SW 1271 (cell line): ENCODE results near the gene TLE1.
"Not testable (repeated sequence)": the region's sequence is repeated elsewhere in the genome, so short reads cannot be mapped to it uniquely, and the experiment has no call there.

Experiments used
- DNase-seq, 2 experiments: peaks; one replicate each; lab custom pipeline; 2025; lab: John Stamatoyannopoulos, UW

TLE1 gene

DNA sequence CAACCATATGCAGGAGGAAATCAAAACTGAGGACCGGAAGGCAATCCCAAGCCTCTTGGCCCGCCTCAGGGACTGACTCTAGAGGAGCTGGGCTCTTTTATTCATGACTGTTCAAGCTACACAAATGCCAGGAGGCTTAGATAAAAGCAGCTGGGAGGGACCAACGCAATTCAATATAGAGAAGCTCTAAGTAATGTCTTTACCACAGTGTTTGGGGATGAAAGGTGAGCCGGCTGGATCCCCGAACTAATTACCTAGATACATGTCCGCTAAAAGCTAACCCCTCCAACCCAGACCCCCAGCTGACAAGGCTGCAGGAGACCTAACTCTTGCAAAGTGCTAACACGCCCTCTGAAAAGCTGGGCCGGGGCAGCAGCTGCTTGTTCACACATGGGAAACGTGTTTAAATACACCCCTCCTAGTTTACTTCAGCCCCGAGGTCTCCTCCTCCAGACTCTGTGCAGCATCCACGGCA, 67.5 kb downstream of the TLE1 start:
- DNase-seq: no peak

DNA sequence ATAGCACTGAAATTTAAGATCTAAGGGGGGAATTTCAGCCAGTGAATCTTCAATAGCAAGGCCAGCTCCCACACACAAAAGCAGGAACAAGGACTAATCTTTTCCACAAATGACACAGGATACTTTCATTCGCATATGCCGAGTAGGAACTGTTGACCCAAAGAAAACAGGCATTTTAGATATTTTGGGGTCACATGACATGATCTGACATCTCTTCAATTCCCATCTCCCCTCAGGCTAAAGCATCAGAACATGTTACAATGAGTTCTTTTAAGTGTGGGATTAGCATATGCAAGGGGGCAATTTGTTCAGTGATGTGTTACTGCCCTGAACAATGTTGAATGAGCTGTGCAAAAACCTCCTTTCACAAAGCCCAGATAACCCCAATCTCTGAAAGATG, 68.2 kb downstream of the TLE1 start:
- no peak for DNase-seq

DNA sequence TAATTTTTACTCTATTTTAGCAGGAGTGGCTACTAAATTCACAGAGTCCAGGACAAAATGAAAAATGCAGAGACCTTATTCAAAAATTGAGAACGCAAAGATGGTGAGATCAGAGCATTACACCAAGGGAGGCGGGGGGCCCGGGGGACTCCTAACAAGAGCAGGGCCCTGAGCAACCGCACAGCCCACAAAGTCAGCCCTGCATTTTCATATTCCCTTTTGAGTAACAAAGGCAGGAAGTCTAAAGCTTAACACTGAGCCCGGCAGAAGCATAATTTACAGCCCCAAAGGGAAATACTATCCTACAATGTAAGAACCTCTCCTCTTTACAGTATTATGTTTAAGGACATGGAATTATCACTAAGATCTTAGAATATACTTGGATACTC, 69.4 kb downstream of the TLE1 start:
- no peak for DNase-seq

DNA sequence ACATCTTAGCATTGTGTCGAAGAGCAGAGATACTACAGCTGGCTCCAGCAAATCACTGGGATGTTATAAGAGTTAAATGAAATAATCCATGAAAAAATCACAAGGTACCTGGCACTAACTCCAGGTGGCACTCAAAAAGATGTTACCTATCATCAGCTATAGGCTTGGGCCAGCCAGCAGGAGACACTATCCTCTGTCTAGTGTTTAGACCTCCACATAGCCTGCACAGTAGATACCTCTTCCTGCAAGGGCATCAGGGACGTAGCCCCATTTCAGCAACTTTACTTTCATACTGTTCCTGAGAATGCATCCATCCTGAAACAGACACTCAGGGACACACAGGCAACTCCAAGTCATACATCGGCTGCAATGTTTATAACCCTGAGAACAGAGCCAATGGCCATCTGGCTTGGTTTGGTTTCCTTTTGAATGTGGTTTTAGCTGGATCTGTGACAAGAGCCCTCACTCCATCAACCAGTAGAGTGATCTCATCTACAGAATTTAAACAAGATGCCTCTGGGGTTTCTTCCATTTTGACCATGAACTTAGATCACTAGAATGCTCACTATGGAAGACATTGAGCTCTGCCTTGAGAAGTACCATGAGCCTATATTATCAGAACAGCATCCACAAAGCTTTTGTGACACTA, 69.9 kb downstream of the TLE1 start:
- no peak for DNase-seq

DNA sequence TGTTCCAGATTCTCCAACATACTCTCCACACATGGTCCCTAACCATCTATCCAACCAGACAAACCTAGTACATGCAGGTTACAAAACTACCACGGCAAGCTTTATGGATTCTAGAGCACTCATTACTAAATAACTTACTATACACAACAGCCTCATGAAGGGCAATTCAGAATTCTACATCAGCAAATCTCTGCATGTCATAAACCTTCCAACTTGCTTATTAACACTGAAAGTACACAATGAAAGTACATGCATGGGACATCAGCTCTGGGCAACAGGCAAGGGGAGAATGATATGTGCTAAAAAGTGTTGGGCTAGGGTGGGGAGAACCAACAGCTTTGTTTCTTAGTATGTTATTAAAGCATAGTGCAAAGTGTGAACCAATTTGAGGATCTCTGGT, 70.4 kb downstream of the TLE1 start:
- DNase-seq: no peak

DNA sequence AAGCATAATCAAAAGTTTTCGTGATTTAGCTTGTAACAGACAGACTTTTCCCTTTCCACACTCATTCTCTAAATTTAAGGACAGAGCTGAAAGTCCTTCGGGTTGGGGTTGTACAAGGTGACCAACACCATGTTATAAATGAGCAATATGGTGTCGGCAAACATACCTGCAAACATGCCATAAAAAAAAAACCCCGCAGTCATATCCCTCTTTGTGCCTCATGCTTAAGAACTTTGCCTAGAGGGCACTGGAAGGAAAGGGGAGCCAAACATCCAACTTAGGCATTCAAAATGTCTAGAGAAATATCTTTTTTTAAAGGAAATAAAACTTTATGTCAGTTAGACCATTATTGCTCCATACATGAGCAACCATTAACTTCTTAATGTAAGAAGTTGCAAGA, 73.2 kb downstream of the TLE1 start:
- DNase-seq: no peak

DNA sequence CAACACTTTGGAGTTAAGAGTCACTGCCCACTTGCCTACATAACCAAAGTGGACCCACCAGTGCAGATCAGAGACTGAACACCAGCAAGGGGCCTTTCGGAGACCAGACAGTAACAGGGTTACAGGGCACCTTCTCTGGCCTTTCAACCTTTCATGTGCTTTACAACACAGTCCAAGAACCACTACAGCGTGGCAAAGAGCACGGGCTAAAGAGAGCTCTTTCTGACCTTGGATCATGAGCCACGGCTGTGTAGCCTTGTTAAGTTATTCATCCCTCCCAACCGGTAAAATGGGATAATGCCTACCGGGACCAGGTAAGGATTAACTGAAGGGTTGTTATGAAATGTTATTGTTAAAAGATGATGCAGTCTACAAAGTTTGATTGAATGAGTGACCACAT, 75.0 kb downstream of the TLE1 start:
- no peak for DNase-seq

DNA sequence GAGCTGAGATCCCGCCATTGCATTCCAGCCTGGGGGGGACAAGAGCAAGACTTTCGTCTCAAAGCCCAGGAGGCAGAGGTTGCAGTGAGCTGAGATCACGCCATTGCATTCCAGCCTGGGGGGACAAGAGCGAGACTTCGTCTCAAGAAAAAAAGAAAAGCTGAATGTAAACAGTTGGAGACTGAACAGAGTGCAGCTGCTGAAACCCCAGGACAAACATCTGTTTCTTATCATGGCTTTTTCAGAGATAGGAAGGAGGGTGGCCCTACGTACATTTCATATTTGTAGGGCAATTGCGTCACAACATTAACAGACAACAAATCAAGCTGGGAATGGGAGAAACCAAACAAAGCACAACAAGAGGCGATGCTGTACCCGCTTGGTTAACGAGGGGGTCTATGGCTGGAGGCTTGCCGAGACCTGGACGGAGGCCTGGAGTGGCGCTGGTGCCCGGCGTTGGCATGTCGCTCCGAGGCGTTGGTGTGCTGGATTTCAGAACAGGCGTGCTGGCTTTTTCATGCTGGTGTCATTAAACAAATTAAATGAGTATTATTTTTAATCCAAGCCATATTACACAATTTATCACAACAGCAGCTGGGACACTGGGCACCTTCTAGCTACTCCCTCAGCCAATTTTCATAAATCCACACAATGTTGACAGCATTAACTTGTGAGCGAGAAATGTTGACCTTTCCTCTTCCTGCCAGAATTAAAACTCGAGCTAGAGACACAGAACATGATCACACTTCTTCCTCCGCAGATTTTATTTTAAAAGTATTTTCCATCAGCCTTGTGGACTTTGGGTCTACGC, 76.1 kb downstream of the TLE1 start:
- no peak for DNase-seq

DNA sequence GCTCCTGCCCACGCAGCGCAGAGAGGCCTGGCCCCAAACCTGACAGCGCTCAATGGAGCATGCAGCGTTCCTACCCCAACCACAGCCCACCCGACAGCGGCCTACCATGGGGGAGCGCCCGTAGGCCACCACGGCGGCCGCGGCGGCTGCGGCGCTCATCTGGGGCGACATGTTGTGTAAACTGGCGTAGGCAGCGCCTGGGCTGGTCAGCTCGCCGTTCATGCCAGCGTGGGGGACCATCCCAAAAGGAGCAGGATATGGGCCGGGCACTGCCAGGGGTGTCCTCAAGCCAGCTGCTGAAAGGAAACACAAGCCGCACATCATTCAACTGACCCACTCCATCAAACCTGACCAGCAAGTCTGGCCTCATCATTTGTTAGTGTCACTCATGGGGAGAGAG, 77.7 kb downstream of the TLE1 start:
- no peak for DNase-seq

DNA sequence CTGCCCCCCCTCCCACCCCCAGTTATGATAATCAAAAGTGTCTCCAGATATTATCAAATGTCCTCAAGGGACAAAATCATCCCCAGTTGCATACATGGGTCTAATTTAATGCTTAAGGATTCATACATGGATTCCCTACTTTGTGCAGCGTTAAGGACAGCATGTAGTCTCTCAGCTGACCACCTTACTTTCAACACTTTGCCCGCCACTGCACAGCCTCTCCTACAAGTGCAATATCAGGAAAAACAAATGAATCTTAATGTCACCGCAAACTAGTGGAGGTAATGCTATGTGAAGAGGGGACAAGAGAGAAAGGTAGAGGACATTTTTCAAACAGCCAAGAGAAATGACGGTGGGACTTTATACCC, 78.6 kb downstream of the TLE1 start:
- no peak for DNase-seq

DNA sequence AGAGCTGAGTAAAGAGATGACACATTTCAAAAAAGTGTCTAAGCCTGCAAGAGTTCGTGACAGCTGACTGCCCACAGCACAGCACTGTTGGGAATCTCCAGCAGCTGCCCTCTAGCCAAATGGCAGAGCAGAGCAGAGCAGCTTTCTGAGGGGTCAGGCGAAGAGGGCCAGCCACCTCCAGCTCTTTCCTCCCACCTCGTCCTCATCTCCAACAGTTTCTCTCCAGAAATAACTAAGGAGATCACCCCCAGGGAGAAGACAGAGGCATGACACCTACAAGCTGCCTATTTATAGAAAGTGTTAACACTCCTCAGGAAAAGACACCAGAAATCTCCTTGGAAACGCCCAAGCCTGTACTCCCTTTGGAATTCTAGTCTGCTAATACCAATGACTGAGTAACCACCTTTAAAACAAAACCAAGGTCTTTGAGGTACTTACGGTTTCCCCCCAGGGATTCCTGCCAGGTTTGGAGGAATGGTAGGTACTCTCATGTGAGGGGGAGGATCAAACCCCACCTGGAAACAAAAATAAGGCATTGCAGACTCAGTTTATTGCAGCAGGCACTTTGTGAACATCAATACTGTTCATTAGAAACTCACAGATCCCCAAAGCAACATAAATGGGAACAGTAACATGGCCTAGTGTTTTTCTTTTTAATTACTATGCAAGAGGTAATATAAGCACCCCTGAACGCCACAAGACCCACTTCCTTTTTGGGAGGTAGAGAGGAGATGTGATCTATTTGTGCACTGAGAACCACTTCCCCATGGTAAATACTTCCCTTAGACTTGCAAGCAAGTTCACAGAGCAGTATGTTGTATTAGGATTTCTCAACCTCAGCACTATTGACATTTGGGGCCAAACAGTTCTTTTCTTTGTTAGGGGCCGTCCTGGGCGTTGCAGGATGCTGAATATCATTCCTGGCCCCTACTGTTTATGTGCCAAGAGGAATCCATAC, 79.3 kb downstream of the TLE1 start:
- no peak for DNase-seq

DNA sequence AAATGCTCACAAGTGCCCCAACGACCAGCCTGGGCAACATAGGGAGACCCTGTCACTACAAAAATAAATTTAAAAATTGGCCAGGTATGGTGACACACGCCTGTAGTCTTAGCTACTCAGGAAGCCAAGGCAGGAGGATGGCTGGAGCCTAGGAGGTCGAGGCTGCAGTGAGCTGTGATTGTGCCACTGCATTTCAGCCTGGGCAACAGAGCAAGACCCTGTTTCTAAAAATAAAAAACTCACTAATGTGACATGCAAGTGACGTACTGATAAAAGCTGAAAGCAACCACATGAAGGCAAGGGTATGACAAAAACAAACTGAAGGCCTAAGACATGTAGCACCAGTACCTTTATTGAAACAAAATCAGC, 81.1 kb downstream of the TLE1 start:
- DNase-seq: no peak

DNA sequence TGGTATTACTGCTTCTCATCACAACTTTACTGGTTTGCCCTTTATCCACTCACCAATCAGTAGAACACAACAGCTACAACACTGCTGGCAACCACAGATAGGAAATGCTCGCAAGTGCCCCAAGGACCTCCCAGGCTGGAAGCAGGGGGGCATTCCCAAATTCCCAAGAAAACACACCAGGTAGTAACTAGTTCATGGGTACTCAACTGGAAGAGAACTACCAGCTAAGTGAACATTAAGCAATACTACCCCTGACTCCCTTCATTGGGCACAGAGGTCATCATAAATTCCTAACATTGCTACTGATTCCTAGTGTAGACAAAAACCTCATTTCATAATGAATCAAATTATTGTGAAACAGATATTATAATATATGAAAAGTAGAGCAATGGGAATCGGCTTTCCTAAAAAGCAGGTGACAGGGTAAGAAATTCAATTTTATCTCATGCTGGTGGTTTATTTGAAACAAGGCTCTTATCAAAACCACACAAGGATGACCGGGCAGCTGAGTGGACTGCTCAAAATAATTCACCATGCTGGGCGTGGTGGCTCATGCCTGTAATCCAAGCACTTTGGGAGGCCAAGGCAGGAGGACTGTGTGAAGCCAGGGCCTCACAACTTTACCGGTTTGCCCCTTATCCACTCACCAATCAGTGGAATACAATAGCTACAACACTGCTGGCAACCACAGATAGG, 81.6 kb downstream of the TLE1 start:
- DNase-seq: no peak

DNA sequence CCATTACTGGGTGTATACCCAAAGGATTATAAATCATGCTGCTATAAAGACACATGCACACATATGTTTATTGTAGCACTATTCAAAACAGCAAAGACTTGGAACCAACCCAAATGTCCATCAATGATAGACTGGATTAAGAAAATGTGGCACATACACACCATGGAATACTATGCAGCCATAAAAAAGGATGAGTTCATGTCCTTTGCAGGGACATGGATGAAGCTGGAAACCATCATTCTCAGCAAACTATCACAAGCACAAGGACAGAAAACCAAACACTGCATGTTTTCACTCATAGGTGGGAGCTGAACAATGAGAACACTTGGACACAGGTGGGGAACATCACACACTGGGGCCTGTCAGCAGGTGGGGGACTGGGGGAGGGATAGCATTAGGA, 83.1 kb downstream of the TLE1 start:
- DNase-seq: not testable (repeated sequence)

DNA sequence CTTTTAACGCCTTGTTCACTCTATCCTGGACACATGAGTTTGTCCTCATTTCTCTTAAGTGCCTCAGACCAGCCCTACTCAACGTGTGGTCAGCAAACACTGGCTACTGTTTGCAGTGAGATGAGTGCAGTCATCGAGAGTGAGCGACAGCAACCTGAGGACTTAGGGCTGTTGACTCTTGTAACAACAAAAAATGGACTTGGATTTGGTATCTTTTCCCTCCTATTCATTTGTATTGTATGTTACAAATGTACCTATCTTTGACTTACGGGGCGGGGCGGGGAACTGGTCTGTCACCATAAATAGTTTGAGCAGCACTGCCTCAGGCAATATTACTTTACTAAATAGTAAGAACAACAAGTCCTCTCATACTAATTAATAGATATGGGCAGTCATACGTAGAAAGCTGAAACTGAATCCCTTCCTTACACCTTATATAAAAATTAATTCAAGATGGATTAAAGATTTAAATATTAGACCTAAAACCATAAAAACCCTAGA, 84.1 kb downstream of the TLE1 start:
- DNase-seq: no peak

DNA sequence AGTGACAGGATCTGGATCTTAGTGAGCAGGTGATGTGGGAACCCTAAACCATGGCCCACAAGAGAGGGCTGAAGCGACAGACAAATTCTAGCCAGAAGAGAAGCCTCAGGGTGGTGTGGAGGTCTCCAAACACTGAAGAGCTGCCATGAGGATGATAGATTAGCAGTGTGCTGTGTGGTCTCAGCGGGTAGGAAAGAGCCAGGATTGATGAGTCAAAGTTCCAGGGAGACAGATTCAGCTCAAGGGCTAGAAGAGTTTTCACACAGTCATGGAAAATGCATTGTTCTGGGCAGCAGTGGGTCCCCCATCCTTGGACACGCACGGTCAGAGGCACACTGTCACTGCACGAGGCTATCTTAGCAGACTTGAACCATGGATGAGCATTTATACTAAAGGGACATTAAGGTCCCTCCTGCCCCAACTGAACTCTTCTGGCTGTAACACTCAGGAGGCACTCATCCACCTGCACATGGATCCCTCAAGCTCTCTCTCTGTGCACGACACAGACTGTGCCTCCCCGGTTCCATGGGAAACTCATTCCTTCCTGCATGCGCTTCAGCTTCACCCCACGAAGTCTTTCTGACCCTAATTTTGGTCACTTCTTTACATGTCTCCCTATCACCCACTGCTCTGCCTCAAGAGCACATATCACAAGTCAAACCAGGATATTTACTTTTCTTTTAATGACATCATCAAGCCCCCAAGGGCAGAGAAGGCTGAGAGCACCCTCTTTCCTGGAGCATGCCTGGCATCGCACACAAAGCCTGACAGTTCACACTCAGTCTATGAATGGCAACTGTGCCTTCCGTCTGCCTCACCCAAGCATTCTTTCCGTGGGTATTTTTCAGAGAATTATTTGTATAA, 84.8 kb downstream of the TLE1 start:
- no peak for DNase-seq

DNA sequence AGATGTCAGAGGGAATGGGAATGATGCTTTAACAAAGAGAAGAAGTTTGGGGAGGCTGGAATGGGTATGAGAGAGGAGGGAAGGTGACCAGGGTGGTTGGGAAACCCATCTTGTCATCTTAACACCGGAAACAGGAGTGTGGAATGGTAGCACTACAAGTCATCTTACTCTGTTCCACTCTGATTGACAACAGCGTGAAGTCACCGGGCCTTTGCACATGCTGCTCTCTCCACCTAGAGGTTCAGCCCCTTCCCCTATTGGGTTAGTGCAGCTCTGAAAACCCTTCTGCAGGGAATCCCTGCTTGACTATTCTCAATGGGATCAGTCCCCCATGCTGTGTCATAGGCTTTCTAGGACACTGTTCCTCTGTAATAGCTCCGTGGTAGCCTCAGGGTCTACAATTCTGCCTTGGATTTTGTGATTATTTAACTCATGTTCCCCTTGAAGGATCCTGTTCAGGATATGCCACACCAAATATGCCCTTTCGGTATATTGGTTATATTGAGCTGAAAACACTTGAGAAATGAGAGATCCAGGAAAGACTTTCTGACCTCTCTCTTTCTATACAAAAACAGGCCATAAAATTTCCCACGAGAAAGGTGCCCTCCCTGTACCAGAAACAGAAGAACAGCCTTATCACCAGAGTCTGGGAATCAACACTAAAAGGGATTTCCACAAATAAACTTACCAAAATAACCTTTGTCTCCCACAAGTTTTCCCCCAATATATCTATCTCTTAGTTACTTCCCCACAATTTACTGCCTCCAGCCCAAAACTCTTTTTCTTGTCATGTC, 86.3 kb downstream of the TLE1 start:
- DNase-seq: no peak

DNA sequence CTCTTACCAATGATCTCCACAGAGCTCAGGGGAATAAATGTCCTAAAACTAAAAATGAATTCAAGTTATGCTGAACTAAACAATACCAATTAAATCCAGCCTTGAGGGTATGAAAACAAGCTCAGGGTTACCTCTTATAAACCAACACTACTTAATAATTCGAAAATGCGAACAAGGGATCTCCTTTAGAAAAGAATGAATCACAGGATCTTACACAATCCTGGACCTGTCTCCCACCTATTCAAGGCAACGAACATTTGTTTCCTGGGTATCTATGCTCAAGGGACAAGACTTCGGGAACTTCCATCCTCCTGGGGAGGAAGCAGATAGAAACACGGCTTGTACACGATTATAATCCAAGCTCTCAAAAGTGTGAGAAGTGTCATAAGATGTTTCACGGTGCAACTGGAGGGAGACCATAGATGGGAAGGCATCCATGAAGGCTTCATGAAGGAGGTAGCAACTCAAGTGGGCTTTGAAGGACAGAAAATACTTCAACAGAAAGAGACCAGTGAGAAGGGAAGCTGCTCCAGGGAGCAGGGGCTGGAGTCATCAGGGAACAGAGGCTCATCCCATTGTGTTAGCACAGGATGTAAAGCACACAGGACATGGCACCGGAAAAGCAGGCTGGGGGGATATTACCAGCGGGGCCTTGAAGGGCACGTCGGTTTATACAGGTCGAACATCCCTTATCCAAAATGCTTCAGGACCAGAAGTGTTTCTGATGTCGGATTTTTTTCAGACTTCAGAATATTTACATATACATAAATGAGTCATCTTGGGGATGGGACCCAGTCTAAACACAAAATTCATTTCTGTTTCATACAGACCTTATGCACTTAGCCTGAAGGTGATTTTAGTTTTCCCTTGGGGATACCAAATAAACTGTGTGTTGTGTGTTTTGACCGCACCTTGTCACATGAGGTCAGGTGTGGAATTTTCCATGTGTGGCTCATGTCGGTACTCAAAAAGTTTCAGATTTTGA, 87.4 kb downstream of the TLE1 start:
- DNase-seq: no peak

DNA sequence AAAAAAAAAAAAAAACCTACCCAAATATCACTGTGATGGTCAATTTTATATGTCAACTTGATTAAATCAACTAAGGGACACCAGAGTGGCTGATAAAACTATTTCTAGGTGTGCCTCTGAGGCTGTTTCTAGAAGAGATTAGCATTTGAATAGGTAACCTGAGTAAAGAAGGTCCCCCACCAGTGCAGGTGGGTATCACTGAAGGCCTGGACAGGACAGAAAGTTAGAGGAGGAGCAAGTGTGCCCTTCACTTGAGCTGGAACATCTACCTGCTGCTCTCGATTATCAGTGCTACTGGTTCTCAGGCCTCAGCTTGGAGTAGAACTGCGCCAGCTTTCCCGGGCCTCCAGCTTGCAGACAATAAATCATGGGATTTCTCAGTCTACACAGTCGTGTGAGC, 88.7 kb downstream of the TLE1 start:
- no peak for DNase-seq
